Activated T-helper 9 cell treated with anti-CD3 and anti-CD28 coated beads, Interleukin-2, amount 50 U/mL, for 16 hours (primary cell): Measurements from ENCODE around the gene MYO16.

ENCODE experiments used
- DNase-seq: peaks from one replicate; pipeline ENCODE4 v3.0.0-alpha.2; 2020; ENCODE audit warnings: low read depth

MYO16 gene

DNA sequence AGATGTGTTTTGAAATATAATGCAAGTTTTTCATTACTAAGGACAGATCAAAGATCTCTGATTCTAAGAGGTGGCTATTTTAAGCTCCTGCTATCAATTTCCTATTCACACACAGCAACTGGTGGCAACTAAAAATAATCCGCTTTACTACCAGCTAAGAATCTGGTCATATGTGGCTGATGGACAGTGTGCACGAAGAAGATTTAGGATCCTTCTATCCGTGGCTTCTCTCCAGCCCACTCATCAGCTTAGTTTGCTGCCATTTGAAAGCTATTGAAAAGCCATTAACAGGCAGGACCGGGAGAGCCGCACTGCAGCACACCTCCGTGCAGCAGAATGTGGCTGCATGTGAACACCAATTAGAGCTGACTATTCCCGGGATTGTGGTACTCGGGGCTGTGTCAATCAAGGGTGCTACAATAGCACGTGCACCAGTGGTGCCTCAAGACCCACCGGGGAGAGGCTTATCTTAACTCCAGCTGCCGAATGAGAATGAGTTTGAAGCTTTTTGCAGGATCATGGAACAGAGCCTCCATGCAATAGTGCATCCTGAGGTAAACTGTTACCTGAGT lies at the start of gene MYO16:
Gene MYO16 (plus strand): TSS at position 431 of the 572 bp plus-strand sequence. CDS start 234 bp downstream, outside the sequence.
- no peak for DNase-seq

DNA sequence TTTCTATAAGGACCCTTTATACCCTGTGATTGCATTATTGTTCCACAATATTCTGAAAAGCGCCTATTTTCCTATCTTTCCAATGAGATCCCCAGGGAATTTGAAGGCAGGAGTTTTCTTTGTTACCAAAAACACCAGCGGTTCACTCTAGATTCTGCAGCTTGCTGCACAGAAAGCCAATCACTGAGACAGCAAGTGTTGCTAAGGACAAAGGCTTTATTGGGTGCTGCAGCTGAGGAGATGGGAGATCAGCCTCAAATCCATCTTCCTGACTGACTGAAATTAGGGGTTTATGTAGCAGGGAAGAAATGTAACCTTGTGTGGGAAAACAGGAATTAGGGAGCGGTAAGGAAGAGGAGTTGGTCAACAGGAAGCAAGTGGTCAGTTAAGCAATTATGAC lies 42.6 kb upstream of the MYO16 start:
- DNase-seq, result no peak

DNA sequence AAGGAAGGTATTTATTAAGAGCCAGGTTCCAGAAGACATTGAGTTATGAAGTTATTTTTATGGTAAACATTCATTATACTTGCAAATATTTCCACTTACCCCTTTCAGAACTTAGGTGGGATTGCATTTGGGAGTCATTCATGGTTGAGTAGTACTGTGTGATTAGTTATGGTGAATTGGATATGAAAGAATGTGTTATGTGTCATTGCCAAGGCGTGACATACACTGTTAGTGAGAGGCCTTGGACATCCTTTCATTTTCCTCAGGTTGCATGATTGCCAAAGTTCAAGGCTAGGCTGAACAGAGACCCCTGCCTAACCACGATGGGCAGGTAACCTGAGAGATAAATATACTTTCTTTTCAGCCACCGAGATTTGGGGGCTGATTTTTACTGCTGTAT lies 40.9 kb upstream of the MYO16 start:
- no peak for DNase-seq

DNA sequence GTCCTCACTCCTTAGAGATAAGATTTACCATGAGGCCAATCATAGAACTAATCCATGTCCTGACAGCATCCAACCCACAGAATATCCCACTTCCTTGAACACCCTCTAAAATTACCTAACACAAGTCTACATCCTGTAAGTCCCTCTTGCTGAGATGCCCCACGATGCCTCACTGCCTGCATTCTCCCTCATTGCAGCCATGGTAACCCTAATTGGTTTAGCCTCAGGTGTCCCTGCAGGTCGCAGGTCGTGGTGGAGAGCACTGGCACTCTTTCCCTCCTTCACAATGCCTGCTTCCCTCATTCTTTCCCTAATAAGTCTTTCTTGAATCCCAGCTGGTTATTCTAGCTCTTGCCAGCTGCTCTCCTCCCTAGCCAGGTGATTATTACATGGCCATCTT lies 35.3 kb upstream of the MYO16 start:
- no peak for DNase-seq

DNA sequence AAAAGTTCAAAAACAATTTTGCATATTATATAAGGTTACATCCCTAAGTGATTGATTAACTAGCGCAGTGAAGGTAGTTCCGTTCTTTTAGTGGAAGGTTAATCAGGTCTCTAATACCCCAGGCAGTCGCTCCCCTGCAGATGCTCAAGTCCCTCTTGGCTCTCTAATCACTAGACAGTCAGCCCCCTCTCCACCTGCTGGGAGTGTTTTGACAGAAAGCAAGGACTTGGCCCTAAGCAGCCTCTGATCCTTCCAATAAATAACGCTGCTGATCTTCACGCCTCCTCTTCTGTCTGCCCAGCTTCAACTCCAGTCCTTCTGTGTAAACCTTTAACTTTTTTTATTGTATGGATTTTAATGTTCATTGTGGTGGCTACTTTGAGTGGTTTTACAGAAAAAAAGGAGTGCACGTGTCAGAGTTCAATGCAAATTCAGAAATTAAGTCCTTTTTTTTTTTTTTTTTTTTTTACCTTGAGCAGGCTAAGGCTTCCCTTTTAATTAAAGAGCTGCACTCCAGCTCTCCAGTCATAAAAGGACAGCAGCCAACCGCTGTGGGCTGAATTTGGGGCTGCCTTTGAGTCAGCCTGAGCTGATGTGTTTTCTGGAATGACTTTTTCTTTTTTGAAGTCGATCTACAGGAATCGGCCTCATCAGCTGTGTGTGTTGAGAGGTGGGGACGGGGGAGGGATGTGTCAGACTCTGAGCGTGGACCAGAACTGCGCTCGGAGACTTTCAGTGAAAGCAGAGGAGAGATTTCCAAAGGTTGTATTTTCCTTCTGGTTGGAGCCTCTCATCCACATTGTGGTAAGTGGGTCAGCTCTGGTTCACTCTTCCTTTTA lies 33.8 kb upstream of the MYO16 start:
- DNase-seq, result no peak

DNA sequence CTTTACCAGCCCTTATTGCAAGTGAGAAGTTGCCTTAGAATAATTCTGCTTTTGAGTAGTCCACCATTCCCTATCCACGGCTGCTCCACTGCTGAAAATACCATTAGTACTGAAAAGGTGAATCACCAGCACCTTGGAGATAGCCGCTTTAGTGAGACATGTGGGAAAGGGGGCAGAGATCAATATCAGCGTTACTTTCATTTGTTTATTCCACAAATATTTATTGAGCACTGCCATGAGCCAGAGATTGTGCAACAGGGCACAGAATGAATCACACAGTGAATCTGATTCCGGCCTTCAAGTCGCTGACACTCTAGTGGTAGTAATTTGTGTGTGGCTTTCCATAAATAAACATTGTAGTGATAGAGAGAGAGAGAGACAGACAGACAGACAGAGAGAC lies 31.5 kb upstream of the MYO16 start:
- DNase-seq, result no peak

DNA sequence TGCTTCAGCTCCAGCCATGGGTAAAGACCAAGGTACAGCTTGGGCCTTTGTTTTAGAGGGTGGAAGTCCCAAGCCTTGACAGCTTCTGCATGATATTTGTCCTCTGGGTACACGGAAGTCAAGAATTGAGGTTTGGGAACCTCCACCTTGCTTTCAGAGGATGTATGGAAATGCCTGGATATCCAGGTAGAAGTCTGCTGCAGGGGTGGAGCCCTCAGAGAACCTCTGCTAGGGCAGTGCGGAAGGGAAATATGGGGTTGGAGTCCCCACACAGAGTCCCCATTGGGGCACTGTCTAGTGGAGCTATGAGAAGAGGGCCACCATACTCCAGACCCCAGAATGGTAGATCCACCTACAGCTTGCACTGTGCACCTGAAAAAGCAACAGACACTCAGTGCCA lies 23.0 kb upstream of the MYO16 start:
- DNase-seq, result no peak

DNA sequence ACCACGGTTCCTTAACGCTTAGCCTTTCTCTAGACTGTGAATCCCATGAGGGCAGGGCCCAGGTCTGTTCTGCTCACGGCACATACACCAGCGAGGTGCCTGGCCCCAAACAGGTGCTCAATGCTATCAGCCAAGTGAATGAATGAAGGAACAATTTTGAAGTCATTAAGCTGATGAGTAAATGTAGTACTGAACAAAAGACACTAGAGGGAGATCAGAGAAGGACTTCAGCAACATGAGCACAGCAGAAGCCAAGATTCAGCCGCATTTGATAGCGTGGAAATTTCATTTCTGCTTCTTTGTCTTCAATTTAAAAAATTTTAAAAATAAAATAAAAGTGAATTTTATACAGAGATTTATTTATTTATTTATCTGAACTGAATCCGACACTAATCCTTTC lies 20.1 kb upstream of the MYO16 start:
- DNase-seq, result no peak

DNA sequence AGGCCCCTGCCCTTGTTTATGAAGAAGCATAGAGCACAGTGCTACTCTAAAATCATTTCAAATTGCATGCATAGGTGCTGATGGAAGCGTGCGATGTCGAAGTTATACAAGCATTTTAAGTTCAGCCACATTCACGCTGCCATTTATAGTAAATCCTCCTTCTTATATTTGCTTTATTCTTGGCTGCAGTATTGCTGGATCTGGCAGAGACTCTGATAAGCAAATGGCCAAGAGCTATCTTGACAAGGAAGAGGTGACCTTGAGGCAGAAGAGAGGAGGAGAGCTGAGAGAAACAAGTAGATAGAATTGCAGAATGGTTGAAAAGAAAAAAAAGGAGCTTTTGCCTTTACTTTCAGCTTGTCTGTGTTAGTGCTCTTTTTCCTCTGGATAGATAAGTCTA lies 18.9 kb upstream of the MYO16 start:
- DNase-seq, result no peak

DNA sequence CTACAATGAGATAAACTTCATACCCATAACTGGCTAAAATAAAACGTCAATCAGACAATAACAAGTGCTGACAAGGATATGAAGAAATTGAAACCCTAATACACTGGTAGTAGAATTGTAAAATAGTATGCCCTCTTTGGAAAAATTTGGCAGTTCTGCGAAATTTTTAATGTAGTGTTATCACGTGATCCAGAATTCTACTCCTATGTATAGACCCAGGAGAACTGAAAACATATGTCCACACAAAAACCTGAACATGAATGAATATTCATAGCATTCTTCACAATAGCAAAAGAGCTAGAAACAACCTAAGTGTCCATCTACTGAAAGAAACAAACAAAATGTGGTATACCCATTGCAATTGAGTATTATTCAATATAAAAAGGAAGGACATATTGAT lies 14.2 kb upstream of the MYO16 start:
- no peak for DNase-seq

DNA sequence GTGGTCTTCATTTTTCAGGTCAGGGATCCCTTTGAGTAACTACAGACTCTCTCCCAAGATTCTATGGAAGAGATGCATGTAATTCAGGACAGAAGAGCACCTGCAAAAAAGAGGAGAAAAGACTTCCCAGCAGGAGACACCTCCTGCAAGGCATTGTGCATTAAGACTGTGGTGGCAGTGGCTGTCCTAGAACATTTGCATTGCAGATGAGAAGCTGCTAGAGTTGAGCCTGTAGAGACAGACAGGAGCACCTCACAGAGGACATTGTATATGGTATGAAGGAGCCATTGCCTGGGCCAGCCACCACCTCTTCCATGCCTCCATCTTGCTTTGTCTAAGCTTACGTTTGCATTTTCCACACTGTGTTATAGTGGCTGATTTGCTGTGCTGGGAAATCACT lies 11.2 kb upstream of the MYO16 start:
- DNase-seq, result no peak

DNA sequence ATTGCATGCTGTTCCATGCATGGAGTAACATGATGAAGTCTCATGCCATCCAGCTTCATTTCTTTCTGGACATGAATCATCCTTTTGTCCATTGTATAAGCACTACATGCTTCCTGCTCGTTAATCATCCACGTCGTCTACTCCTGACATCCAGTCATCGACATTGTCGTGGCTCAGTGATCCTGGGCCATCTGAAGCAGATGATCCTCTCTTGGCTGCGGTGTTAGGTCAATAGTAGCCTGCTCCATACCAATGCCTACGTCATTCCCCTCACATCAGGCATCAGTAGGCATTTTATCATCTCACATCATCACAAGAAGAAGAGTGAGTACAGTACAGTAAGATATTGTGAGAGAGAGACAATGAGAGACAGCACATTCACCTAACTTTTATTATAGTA lies 7.9 kb upstream of the MYO16 start:
- no peak for DNase-seq

DNA sequence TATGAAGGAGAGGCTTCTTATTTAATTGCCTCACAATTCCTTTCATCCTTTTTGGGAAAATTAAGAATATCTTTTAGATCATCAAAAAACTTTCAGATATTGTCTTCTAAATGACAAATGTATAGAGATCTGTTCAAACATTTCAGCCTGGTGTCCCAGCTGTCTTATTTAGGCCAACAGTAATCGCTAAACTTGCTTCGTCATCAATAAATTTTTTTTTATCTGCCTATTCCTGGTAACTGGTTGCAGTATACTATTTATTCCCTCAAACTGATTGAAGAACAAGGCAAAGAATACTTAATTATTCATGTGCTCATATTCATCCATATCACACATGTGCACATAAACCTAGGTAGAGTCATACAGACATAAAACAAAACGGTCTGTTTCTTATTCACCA lies 5.3 kb upstream of the MYO16 start:
- DNase-seq, result no peak

DNA sequence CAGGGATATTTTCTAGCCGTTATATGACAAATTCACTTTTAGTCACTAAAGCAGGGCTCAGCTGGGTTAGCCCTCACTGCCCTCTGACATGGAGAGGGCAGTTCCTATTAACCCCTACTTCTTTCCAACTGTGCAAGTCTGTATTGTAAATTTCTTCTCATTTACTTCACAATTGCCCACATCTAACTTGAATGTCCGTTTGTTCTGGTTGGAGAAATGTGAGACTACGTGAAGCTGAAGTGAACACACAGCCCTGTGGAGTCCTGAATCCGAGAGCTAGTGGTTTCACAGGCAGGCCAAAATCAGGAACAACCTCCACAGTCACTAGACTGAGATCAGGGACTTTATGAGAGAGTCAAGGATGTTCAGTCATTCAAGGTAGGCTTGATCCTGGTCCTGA lies 4.4 kb upstream of the MYO16 start:
- no peak for DNase-seq

DNA sequence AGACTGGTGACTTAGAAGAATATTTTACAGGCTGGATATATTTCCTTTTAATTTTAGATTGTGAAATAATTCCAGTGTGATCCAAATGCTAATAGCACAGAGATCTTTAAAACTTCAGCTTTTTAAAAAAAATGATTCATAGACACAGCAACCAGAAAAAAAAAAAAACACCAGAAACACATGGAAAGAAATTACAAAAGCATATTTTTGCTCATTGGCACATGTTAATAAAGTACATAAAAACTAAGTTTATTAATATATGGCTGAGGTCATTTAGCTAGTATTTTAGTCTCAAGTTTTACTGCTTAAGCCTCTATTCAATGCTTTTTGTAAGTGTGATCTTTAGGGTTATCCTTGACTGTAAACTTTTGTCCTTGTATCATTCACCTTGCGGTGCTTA lies 577 bp downstream of the MYO16 start:
- DNase-seq, result no peak

DNA sequence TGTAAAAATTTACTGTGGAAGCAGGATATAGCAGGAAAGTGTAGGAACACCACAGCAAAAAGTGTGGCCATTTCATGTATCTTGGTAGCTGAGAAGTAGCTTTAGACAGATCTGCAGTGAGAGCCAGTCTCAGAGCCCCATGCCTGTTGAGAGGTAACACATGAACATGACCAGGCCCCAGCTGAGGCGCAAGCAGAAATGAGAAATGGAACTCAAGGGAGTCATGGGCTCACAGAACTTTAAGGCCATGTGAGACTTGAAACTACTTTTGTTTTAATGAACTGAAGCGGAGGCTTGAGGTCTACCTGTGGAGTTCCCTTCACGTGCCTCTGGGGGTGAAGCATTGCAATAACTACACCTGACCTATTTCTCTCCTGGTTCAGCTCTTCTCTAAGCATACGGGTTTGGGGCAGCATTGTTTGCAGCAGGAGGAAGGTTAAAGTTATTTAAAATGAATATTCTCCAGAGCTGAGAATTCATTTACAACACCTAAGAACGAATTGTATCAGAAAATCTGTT lies 3.3 kb downstream of the MYO16 start:
- no peak for DNase-seq

DNA sequence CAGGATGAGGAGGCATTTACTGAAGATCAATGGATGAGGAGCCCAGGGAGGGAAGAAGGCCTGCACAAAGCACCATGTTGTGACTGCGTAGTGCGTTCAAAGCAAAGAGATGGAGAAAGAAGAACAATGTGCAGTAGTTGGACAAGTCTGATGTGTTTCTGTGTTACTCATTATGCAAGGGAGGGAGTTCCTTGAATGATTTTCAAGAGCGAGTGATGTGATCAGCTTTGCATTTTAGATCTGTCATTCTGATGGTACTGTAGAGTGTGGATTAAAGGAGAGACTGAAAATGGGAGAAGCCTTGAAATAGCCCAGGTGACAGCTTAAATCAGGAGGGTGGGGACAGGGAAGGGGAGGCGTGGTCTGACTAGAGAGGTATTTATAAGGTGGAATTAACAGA lies 9.5 kb downstream of the MYO16 start:
- no peak for DNase-seq

DNA sequence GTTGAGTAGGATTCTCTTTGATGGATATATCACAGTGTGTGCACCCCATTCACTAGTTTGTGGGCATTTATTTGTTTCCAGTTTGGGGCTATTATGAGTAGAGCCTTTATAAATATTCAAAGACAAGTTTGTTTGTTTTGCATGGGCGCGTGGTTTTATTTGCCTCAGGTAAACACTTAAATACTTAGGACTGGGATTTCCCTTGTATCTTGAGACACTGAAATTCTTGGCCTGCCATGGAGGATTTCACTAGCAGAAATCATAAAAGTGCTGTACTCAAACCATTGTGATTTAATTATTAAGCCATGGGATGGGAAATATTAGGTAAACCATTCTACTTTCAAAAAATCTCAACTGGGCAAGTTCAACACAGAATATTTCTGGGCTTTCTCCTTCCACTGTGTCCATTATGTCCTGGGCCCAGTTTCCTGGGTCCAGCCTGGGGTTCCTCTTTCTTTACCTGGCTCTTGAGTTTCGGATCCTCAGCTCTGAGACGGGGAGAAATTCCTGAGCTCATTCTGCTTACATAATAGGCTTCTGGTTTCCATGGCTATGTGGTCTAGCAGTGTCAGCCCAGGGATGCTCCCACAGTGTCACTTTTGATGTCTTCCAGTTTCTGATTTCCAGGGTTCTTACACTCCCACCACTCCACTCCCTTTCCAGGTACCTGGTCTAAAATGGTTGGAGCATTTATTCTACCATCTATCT lies 14.4 kb downstream of the MYO16 start:
- no peak for DNase-seq

DNA sequence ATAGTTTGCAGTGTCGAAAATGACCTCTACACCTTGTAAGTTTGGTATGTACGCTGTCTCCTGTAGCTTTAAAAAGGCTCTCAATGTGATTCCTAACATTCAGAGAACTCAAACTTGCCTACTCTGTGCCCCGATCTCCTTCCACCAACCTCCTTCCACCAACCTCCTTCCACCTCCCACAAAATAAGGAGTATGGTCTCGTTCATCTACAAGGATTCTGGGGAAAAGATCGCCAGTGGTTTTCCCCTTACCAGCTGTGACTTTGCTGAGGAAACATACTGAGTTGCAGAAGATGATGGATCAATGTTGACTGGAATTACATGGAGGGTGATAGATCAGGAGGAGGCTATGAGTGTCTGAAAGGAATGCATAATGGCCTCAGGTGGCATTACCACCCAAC lies 16.0 kb downstream of the MYO16 start:
- no peak for DNase-seq

DNA sequence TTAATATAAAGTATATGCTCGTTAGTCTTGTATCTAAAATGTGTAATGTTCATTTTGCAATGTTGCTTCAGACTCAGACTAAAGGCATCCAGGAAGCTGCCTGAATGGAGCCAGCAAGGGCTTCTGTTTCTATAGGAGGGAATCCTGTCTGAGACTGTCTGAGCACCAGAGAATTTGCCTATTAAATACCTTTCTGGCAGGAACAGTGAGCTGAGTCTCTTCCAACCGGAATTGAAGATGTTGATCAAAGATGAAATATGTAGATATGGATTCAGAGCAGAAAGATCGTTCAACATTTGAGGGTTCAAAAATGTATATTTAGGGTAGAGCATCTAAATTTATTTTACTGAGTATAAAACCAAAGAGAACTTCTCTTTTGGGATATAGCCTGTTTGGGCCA lies 20.9 kb downstream of the MYO16 start:
- DNase-seq, result no peak

DNA sequence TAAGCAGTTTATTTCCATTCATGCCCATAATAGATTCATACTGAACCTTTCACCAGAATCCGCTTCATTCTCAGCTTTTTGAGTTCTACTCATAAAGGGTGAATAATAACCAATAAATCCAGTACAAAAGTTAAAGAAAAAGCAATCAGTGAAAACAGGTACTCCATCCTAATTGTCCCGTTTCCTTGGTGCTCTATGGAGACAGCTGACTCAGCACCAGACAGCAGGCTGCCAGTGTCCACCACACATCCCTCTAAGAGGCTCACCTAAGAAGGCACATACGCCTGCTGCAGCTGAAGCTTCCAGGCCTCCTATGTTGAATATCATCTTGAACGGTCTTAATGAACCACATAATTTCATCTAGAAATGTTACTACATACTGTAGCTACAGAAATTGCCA lies 27.3 kb downstream of the MYO16 start:
- DNase-seq, result no peak

DNA sequence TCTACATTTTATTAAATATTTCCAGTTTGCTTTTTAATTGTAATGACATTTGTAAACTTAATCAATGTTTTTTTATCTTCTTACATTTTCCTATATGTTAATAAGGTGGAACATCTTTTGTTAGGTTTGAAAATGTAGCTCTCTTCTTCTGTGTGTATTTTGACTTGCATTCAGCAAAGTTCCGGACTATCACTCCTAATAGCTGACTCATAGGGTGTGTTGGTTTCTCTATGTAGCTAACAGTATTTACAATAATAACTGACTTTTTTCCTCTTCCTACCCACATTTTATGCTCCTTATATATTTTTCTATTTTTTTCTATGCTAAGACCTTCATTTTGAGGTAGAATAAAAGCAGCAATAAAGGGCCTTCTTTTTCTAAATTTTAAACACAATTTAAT lies 28.1 kb downstream of the MYO16 start:
- no peak for DNase-seq

DNA sequence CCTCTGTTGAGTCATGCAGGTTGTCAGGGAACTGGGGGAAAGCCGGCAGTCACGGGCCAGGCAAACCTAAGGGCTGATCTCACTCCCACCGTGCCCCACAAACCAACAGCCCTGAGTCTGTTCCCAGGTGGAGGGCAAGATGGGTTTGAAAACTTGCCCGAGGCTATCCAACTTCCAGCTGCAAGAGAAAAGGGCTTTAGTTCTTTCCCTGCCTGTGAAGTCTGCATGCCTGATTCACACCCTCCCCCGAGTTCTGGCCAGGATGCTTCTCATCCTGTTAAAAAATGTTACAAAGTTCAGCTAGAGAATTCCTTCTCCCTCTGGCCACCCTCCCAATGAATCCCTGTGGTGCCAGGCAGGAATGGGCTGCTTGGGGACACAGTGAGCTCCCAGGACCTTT lies 33.1 kb downstream of the MYO16 start:
- no peak for DNase-seq
